Ishikawa (cell line): Measurements from ENCODE around the gene TNRC6B.

Experiments
- NFIC ChIP-seq: IDR thresholded peaks from 2 replicates; pipeline ENCODE4 v1.6.1; 2012
- YY1 ChIP-seq: IDR thresholded peaks from 2 replicates; pipeline ENCODE4 v1.6.1; 2012; ENCODE audit warnings: low read depth
- TF ChIP-seq, protein P1 (sequence below): IDR thresholded peaks from 2 replicates; pipeline ENCODE4 v1.6.1; 2012

DNA sequence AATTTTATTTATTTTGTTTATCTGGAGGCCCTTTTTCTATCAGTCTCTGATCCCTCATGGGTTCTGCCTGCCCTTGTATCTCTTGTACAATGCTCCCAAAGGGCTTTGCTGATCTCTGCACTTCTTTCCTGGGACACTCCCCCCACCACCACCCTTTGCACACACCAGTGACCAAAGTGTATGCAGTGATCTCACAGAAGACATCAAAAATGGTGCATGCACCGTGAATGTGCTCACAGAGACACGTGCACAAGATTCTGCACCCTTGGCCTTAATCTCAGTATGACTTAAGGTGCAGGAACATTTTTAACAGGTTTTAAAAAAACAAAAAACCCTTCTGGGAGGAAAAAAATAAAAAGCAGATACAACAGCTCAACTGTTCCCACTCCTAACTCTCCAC is 156.3 kb downstream of the TNRC6B start:
- TF ChIP-seq YY1 (no peak), NFIC (no peak)
- TF ChIP-seq, protein P1, sequence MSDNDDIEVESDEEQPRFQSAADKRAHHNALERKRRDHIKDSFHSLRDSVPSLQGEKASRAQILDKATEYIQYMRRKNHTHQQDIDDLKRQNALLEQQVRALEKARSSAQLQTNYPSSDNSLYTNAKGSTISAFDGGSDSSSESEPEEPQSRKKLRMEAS = no peak
